Tibial nerve (tissue), 4 donors: ENCODE results near the gene CFAP53. TPM values are rescaled to one million over a fixed set of nuclear protein-coding genes. Genes with fewer than 3 reads are reported as not detected.

Source experiments
- DNase-seq, 2 donors: peaks; one replicate each; pipeline ENCODE4 v3.0.0-alpha.2; 2019; ENCODE audit warnings: low spot score in 2 of 2
- H3K27ac ChIP-seq, 4 donors: fragments of 200-600 bp; sonication (generic) in 3 of 4; one replicate each; pipeline ENCODE4 v1.5.1; 2017 to 2019; ENCODE audit warnings: mild to moderate bottlenecking in 1 of 4
- H3K27me3 ChIP-seq, 2 donors: fragments of 200-600 bp; sonication (generic) in 1 of 2; one replicate each; pipeline versions ENCODE4 v1.5.1 to v1.6.0; 2017 to 2019
- H3K36me3 ChIP-seq, 3 donors: fragments of 200-600 bp; sonication (generic); one replicate each; pipeline ENCODE4 v1.5.1; 2018 to 2019
- H3K4me1 ChIP-seq, 4 donors: fragments of 200-600 bp; sonication (generic) in 3 of 4; one replicate each; pipeline ENCODE4 v1.5.1; 2017 to 2019
- H3K4me3 ChIP-seq, 4 donors: fragments of 200-600 bp; sonication (generic) in 3 of 4; one replicate each; pipeline ENCODE4 v1.5.1; 2017 to 2019; ENCODE audit warnings: mild to moderate bottlenecking in 1 of 4, moderate library complexity in 1 of 4
- H3K9me3 ChIP-seq, 4 donors: fragments of 200-600 bp; sonication (generic) in 3 of 4; one replicate each; pipeline ENCODE4 v1.5.1; 2017 to 2019
- CTCF ChIP-seq, 5 experiments: fragments of 200-600 bp in 3 of 5; fragments of 450-650 bp in 2 of 5; sonication (generic) in 3 of 5; IDR thresholded peaks; one replicate each; pipeline ENCODE4 v1.5.1; 2016 to 2019; ENCODE audit warnings: antibody characterized with exemption in 5 of 5, mild to moderate bottlenecking in 3 of 5, moderate library complexity in 2 of 5
- EP300 ChIP-seq, 2 donors: sonication (generic); formaldehyde crosslinking; IDR thresholded peaks; one replicate each; pipeline ENCODE4 v1.6.1; 2017; ENCODE audit warnings: antibody characterized with exemption in 2 of 2, mild to moderate bottlenecking in 1 of 2
- POLR2A ChIP-seq, 2 donors: fragments of 450-650 bp; IDR thresholded peaks; one replicate each; pipeline ENCODE4 v1.6.1; 2017; ENCODE audit warnings: antibody characterized with exemption in 2 of 2, mild to moderate bottlenecking in 2 of 2, moderate library complexity in 2 of 2
- WGBS, 2 donors: methylation state at CpG; one replicate each; pipeline ENCODE4 v1.1.5; 2018; 5-methylcytosine and 5-hydroxymethylcytosine counted together
- total RNA-seq, 4 donors: library from RNA; depleted of rRNA; stranded (reverse); fragments of >200 nt; gene quantifications; one replicate each; pipeline ENCODE4 v1.1.0, GENCODE V29; 2016

CFAP53 gene
- total RNA-seq, 4 donors from 2014 or later = 1.5 to 1.7 (median 1.6) TPM

- Histone ChIP-seq H3K9me3 (peaks cover 0 to 4% (median 0%) of the 10 kb centered on the region in 4 donors), H3K27ac (no peak overlapping the region), H3K36me3 (no peaks in the 10 kb centered on the region), H3K4me3 (no peak overlapping the region), H3K4me1 (peaks cover 0 to 20% (median 0%) of the 10 kb centered on the region in 4 donors), H3K27me3 (peaks cover 0 to 10% of the 10 kb centered on the region in 2 donors)
- DNase-seq = no peak
- no peak for TF ChIP-seq CTCF (IDR thresholded peaks at IDR 0.05)
- no peak for TF ChIP-seq POLR2A (IDR thresholded peaks at IDR 0.05)
- no peak for TF ChIP-seq EP300 (IDR thresholded peaks at IDR 0.05)
- WGBS, 2 donors = 31 to 40% methylated on average over 1 of the region's 1 CpG
These were observed 64.7 kb downstream of the CFAP53 start for GRCh38 chr18:50201476-50202018.

- Histone ChIP-seq H3K4me1 (peaks cover 0 to 23% (median 0%) of the 10 kb centered on the region in 4 donors), H3K27me3 (peaks cover 0 to 24% of the 10 kb centered on the region in 2 donors), H3K36me3 (no peaks in the 10 kb centered on the region), H3K27ac (no peak overlapping the region), H3K9me3 (peaks cover 0 to 4% (median 0%) of the 10 kb centered on the region in 4 donors), H3K4me3 (no peak overlapping the region)
- 56 to 69% methylated on average over 1 of the region's 1 CpG for WGBS, 2 donors
- no peak for DNase-seq
- TF ChIP-seq CTCF (IDR thresholded peaks at IDR 0.05) (no peak), POLR2A (IDR thresholded peaks at IDR 0.05) (no peak), EP300 (IDR thresholded peaks at IDR 0.05) (no peak)
These were observed 66.4 kb downstream of the CFAP53 start for GRCh38 chr18:50199921-50200320.

GRCh38 chr18:50199346-50199855 is 66.9 kb downstream of the CFAP53 start:
- WGBS, 2 donors = 42 to 43% methylated on average over 5 of the region's 5 CpGs
- Histone ChIP-seq H3K27ac (no peak overlapping the region), H3K9me3 (peaks cover 0 to 4% (median 0%) of the 10 kb centered on the region in 4 donors), H3K36me3 (no peaks in the 10 kb centered on the region), H3K4me1 (peaks cover 0 to 29% (median under 1%) of the 10 kb centered on the region in 4 donors), H3K27me3 (peaks cover 0 to 25% of the 10 kb centered on the region in 2 donors), H3K4me3 (no peak overlapping the region)
- TF ChIP-seq CTCF (IDR thresholded peaks at IDR 0.05) (no peak), POLR2A (IDR thresholded peaks at IDR 0.05) (no peak), EP300 (IDR thresholded peaks at IDR 0.05) (no peak)
- no peak for DNase-seq

- H3K4me3 ChIP-seq = no peak overlapping the region
- TF ChIP-seq POLR2A (IDR thresholded peaks at IDR 0.05) = no peak
- no peak for TF ChIP-seq EP300 (IDR thresholded peaks at IDR 0.05)
- TF ChIP-seq CTCF (IDR thresholded peaks at IDR 0.05) = no peak
- DNase-seq = no peak
- peaks cover 0 to 24% (median 3%) of the 10 kb centered on the region in 4 donors for H3K4me1 ChIP-seq
- 89 to 95% methylated on average over 3 of the region's 3 CpGs for WGBS, 2 donors
- H3K27me3 ChIP-seq = peaks cover 0 to 43% of the 10 kb centered on the region in 2 donors
- H3K27ac ChIP-seq = no peak overlapping the region
- H3K9me3 ChIP-seq = peaks cover 0 to 4% (median 0%) of the 10 kb centered on the region in 4 donors
- H3K36me3 ChIP-seq = no peaks in the 10 kb centered on the region
These were observed 70.0 kb downstream of the CFAP53 start for GRCh38 chr18:50196261-50196660.

GRCh38 chr18:50195689-50196088 is 70.6 kb downstream of the CFAP53 start:
- Histone ChIP-seq H3K4me1 (peaks cover 0 to 24% (median 3%) of the 10 kb centered on the region in 4 donors), H3K9me3 (peaks cover 0 to under 1% (median 0%) of the 10 kb centered on the region in 4 donors), H3K4me3 (no peak overlapping the region), H3K36me3 (no peaks in the 10 kb centered on the region), H3K27me3 (peaks cover 0 to 49% of the 10 kb centered on the region in 2 donors), H3K27ac (no peak overlapping the region)
- DNase-seq = no peak
- WGBS, 2 donors = 43 to 45% methylated on average over 10 of the region's 10 CpGs
- TF ChIP-seq EP300 (IDR thresholded peaks at IDR 0.05) (no peak), POLR2A (IDR thresholded peaks at IDR 0.05) (no peak), CTCF (IDR thresholded peaks at IDR 0.05) (no peak)
